Parathyroid adenoma (tissue), 2 donors: ENCODE data around the gene RIPOR2.
"Not testable (repeated sequence)": the region's sequence is repeated elsewhere in the genome, so short reads cannot be mapped to it uniquely, and the experiment has no call there.

Experiments
- H2AFZ ChIP-seq: fragments of 300-600 bp; sonication (generic); one replicate; pipeline ENCODE4 v1.7.0; 2017; ENCODE audit warnings: antibody characterized with exemption, mild to moderate bottlenecking
- H3K27ac ChIP-seq: fragments of 300-600 bp; sonication (generic); one replicate; pipeline ENCODE4 v1.7.0; 2017
- H3K27me3 ChIP-seq: fragments of 300-600 bp; sonication (generic); one replicate; pipeline ENCODE4 v1.7.0; 2017; ENCODE audit warnings: low read length; ENCODE audit not compliant: control insufficient read depth, insufficient read depth
- H3K36me3 ChIP-seq: fragments of 300-600 bp; sonication (generic); one replicate; pipeline ENCODE4 v1.7.0; 2017; ENCODE audit warnings: low read length; ENCODE audit not compliant: control insufficient read depth, insufficient read depth
- H3K4me1 ChIP-seq: fragments of 300-600 bp; sonication (generic); one replicate; pipeline ENCODE4 v1.7.0; 2017; ENCODE audit warnings: control low read depth
- H3K4me2 ChIP-seq: fragments of 300-600 bp; sonication (generic); one replicate; pipeline ENCODE4 v1.7.0; 2017; ENCODE audit warnings: low read length
- H3K4me3 ChIP-seq: fragments of 300-600 bp; sonication (generic); one replicate; pipeline ENCODE4 v1.7.0; 2017; ENCODE audit warnings: low read depth, low read length
- H3K79me2 ChIP-seq: fragments of 300-600 bp; sonication (generic); one replicate; pipeline ENCODE4 v1.7.0; 2017; ENCODE audit warnings: control low read depth
- H3K9ac ChIP-seq: fragments of 300-600 bp; sonication (generic); one replicate; pipeline ENCODE4 v1.7.0; 2017; ENCODE audit warnings: mild to moderate bottlenecking
- H3K9me3 ChIP-seq: fragments of 300-600 bp; sonication (generic); one replicate; pipeline ENCODE4 v1.7.0; 2017; ENCODE audit warnings: low read length; ENCODE audit not compliant: control insufficient read depth
- TF ChIP-seq, protein P1 (sequence below): fragments of 300-600 bp; sonication (generic); IDR thresholded peaks from one replicate; pipeline ENCODE4 v1.7.0; 2017; ENCODE audit warnings: antibody characterized with exemption, mild to moderate bottlenecking
- donor health status: primary hyperparathyroidism.

RIPOR2 gene

DNA sequence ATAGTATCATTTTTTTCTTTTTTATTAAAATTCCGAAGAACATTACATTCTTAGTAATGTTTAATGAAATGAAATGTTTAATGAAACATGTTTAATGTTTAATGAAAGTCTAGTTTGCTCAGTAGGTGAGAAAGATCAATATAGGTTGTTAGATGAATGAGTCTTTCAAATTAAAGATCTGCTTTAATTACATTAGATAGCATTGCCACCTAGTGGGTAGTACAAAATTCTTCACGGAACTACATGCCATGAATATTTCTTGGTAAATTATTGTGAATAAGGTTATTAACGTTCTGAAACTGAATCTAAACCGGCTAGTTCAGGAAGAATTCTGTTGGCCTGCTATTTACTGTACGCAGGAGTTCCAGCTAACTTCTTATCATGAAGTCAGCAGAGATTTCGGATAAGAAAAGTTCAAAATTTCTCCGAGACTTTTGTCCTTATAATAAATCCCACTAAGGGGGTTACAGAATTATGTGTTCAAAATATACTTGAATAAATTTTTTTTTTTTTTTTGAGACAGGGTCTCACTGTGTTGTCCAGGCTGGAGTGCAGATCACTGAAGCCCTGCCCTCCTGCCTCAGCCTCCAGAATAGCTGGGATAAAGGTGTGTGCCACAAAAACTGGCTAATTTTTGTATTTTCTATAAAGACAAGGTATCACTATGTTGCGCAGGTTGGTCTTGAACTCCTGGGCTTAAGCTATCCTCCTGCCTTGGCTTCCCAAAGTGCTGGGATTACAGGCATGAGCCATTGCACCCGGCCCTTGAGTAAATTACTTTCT, 168.9 kb downstream of the RIPOR2 start:
- H3K27ac ChIP-seq, result no peak overlapping the region
- no peaks in the 10 kb centered on the region for H3K4me1 ChIP-seq

DNA sequence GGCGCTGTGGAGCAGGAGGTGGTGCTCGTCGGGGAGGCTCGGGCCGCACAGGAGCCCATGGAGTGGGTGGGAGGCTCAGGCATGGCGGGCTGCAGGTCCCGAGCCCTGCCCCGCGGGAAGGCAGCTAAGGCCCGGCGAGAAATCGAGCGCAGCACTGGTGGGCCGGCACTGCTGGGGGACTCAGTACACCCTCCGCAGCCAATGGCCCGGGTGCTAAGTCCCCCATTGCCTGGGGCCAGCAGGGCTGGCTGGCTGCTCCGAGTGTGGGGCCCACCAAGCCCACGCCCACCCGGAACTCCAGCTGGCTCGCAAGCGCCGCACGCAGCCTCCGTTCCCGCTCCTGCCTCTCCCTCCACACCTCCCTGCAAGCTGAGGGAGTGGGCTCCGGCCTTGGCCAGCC, 169.8 kb downstream of the RIPOR2 start:
- not testable (repeated sequence) for H3K9me3 ChIP-seq, H3K9ac ChIP-seq, H3K4me2 ChIP-seq, H3K36me3 ChIP-seq, H3K27me3 ChIP-seq, H3K27ac ChIP-seq, H3K4me3 ChIP-seq, H3K4me1 ChIP-seq, H2AFZ ChIP-seq, H3K79me2 ChIP-seq

More for the DNA sequence above, 168.9 kb downstream of the RIPOR2 start:
- Histone ChIP-seq H3K9me3 (no peaks in the 10 kb centered on the region), H3K4me3 (no peak overlapping the region), H3K4me2 (no peak overlapping the region), H3K36me3 (no peaks in the 10 kb centered on the region), H3K9ac (no peak overlapping the region), H2AFZ (no peak overlapping the region), H3K27me3 (no peaks in the 10 kb centered on the region), H3K79me2 (no peaks in the 10 kb centered on the region)
- TF ChIP-seq, protein P1, sequence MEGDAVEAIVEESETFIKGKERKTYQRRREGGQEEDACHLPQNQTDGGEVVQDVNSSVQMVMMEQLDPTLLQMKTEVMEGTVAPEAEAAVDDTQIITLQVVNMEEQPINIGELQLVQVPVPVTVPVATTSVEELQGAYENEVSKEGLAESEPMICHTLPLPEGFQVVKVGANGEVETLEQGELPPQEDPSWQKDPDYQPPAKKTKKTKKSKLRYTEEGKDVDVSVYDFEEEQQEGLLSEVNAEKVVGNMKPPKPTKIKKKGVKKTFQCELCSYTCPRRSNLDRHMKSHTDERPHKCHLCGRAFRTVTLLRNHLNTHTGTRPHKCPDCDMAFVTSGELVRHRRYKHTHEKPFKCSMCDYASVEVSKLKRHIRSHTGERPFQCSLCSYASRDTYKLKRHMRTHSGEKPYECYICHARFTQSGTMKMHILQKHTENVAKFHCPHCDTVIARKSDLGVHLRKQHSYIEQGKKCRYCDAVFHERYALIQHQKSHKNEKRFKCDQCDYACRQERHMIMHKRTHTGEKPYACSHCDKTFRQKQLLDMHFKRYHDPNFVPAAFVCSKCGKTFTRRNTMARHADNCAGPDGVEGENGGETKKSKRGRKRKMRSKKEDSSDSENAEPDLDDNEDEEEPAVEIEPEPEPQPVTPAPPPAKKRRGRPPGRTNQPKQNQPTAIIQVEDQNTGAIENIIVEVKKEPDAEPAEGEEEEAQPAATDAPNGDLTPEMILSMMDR, result peak; percentile 33

DNA sequence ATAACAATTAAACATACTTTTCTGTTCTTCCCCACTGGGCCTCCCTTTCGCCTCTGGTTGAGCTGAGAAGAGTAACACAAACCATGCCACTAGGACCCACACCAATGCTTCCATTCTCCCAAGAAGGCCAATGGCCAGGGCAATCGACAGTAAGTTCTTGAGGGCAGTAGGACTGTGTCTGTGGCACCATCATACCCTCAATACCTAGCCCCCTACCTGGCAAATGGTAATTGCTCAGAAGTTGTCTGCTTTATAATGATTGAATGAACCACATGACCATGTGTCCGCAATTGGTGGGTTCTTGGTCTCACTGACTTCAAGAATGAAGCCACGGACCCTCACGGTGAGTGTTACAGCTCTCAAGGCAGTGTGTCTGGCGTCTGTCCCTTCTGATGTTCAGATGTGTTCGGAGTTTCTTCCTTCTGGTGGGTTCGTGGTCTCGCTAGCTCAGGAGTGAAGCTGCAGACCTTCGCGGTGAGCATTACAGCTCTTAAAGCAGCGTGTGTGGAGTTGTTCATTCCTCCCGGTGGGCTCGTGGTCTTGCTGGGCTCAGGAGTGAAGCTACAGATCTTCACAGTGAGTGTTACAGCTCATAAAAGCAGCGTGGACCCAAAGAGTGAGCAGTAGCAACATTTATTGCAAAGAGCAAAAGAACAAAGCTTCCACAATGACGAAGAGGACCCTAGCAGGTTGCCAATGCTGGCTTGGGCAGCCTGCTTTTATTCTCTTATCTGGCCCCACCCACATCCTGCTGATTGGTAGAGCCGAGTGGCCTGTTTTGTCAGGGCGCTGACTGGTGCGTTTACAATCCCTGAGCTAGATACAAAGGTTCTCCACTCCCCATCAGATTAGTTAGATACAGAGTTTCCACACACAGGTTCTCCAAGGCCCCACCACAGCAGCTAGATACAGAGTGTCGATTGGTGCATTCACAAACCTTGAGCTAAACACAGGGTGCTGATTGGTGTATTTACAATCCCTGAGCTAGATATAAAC, 170.6 kb downstream of the RIPOR2 start:
- not testable (repeated sequence) for H2AFZ ChIP-seq, H3K27ac ChIP-seq, H3K36me3 ChIP-seq, H3K79me2 ChIP-seq, H3K9me3 ChIP-seq, H3K9ac ChIP-seq, H3K4me3 ChIP-seq, H3K27me3 ChIP-seq, H3K4me1 ChIP-seq, H3K4me2 ChIP-seq

DNA sequence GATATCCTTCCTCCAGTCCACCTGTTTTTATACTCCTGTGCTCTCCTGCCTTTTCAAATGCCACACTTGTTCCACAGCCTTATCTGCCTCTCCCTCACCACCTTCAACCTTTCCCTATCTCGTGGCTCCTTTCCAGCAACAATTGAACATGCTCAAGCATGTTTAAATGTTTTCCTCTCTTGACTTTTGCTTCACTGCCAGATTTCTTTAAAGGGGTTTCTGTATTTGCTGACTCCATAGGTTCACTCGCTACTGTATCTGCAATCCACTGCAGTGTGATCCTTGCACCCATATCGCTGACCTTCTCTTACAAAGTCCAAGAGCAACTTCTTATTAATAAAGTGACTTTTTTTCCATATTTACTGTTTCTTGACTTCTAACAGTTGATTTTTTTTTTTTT, 172.2 kb downstream of the RIPOR2 start:
- no peaks in the 10 kb centered on the region for H3K27me3 ChIP-seq
- no peak overlapping the region for H3K9ac ChIP-seq
- no peak overlapping the region for H2AFZ ChIP-seq
- H3K36me3 ChIP-seq, result no peaks in the 10 kb centered on the region
- H3K27ac ChIP-seq, result no peak overlapping the region
- H3K4me3 ChIP-seq, result no peak overlapping the region
- H3K9me3 ChIP-seq, result no peaks in the 10 kb centered on the region
- TF ChIP-seq, protein P1, result no peak
- no peaks in the 10 kb centered on the region for H3K4me1 ChIP-seq
- H3K4me2 ChIP-seq, result no peak overlapping the region
- no peaks in the 10 kb centered on the region for H3K79me2 ChIP-seq

DNA sequence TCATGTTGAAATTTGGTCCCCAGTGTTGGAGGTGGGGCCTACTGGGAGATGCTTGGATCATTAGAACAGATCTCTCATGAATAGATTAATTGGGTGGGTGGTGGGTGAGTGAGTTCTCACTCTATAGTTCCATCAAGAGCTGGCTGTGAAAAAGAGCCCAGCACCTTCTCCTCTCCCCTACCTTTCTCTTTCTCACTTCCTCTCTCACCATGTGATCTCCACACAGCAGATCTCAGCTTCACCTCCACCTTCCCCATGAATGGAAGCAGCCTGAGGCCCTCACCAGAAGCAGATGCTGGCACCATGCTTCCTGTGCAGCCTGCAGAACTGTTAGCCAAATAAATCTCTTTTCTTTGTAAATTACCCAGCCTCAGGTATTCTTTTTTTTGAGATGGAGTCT, 173.9 kb downstream of the RIPOR2 start:
- no peaks in the 10 kb centered on the region for H3K9me3 ChIP-seq
- H3K79me2 ChIP-seq, result no peaks in the 10 kb centered on the region
- TF ChIP-seq, protein P1, result no peak
- no peaks in the 10 kb centered on the region for H3K36me3 ChIP-seq
- H3K4me3 ChIP-seq, result no peak overlapping the region
- H2AFZ ChIP-seq, result no peak overlapping the region
- no peak overlapping the region for H3K4me2 ChIP-seq
- H3K27me3 ChIP-seq, result no peaks in the 10 kb centered on the region
- no peak overlapping the region for H3K27ac ChIP-seq
- no peak overlapping the region for H3K9ac ChIP-seq
- peaks cover 9% of the 10 kb centered on the region for H3K4me1 ChIP-seq
